Stimulated activated CD8-positive, alpha-beta memory T cell treated with anti-CD3 and anti-CD28 coated beads, Interleukin-15, amount 100 ng/mL, for 4 hours (primary cell): ENCODE results near the gene KIF16B.
"Not testable (repeated sequence)": the region's sequence is repeated elsewhere in the genome, so short reads cannot be mapped to it uniquely, and the experiment has no call there.

Experiments
- DNase-seq, 2 donors: peaks; one replicate each; pipeline ENCODE4 v3.0.0-alpha.2; 2020; ENCODE audit warnings: low read depth in 2 of 2

The KIF16B gene

DNA sequence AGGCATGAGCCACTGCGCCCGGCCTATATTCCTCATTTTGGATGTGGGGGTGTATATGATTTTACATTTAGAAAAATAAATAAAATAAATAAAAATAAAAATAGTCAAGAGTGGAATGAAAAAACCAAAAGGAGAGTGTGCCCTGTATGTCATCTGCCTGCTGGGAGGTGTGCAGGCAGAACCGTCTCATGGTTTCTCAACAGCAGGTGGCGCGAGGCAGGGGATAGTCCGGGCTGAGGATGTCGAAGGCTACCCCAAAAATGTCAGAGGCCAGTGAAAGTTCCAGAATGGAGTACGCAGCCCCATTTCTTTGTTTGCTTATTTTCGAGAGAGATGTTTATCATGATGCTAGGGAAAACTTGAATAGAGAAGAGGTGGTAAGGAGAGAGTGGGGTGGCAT lies 16.4 kb upstream of the KIF16B start:
- no peak for DNase-seq

DNA sequence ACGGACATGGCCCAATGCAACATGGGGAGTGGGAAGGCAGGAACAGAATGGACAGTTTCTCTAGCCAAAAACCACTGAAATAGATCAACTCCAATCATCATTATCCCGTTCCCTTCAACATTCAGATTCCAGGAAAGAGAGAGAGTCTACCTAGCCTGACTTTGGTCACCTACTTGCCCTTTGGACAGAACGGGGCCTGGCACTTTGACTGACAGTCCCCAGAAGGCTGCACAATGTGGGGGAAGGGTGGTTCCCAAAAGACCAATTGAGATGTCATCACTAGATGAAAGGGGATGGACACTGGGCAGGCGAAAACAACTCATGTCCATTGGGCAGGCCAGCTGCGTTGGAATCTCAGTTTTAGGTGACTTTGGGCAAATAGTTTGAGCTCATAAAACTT lies 15.0 kb upstream of the KIF16B start:
- DNase-seq, result no peak

DNA sequence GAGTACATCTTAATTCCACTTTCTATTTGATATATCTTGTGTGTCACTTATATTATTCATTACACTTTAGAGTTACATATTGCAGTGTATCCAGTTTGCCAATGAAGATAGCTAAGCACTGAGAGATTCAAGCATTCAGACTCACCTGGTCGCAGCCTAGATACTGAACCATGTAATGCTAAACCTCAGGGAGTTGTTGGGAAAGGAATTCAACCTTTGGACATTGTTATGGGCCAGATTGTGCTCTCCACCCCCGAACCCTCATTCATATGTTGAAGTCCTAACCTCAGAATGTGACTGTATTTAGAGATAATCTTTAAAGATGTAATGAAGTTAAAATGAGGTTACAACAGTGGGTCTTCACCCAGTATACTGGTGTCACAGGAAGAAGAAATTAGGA lies 13.8 kb upstream of the KIF16B start:
- DNase-seq, result no peak

DNA sequence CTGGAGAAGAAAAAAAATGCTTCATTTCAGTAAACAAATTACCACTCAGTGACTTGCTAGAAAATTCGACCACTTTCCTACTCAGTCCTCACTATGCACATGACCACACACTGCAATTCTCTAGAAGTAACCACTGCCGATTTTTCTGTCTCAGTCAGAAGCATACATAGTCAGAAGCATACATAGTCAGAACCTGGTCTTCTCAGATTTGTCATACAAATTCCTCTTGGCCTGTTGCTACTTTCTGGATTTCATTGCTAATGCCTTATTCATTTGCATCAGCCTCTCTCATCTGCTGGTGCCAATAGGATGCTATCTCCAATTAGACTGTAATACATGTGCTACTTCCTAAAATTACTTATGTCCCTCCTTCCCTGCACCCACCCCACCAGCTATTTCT lies 10.2 kb upstream of the KIF16B start:
- no peak for DNase-seq

DNA sequence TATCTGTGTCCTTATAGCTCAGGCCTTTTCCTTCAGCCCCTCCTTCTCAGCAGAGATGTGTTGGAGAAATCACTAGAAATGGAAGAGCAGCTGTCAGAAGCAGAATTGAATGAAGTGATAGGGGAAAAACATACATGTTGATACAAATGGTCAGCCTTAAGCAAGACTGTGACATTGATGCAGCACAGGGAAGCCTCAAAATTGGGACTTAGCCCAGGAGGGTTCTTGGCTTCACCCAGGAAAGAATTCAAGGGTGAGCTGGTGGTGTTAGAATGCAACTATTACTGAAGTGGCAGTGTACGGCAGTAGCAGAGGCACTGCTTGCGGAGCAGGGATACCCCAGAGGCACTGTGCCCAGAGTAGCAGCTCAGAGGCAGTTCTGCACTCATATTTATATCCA lies 8.0 kb upstream of the KIF16B start:
- no peak for DNase-seq

DNA sequence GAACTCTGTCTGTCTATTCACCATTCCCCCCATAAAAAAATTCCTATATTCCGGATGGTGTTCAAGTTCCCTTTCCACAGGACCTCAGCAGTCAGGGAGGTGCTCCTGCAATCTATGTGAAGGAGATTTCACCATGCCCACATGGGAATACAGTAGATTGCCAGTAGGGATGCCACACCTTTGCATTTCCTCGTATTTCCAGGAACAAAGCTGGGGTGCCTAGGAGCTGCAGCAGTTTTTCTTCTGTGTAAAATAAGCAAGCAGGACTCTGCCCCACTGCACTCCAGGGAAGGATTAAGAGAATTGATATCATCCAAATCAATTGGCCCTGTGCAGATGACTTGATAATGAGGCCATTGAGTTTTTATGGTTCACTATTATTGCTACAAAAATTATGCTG lies 7.4 kb upstream of the KIF16B start:
- DNase-seq, result no peak

DNA sequence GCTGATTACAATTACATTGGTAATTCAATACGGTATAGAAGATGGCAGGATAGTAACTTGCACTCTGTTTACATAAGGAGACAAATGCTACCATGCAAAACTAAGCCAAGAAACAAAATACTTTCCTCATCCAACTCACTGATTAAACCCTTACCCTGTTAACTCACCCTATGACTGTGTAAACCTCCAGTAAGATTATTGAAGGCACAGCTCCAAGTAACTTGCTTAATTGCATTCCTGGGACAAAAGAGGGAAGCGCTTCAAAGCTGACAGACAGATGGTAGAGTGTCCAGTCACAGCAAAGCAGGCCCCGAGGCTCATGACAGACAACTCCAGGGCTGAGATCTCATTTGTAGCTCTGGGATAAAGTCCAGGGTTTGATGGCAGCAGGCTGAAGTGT lies 6.9 kb upstream of the KIF16B start:
- no peak for DNase-seq

DNA sequence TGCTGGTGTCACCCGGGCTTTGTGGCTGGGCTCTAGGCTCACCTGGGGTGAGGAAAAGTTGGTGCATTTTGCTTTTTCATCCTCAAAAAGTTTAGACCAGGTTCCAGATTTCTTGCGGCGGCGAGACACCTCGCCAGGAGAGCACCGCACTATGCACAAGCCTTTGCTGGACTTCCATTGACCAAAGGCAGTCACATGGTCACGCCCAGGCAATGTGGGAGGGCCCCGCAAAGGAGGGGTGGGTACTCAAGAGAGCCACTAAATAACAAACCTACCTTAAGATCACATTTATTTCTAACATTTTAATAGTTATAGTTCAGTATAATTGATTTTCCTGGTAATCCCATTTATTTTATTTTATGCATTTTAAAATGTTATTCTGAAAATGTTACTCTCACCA lies 3.0 kb upstream of the KIF16B start:
- DNase-seq, result no peak

DNA sequence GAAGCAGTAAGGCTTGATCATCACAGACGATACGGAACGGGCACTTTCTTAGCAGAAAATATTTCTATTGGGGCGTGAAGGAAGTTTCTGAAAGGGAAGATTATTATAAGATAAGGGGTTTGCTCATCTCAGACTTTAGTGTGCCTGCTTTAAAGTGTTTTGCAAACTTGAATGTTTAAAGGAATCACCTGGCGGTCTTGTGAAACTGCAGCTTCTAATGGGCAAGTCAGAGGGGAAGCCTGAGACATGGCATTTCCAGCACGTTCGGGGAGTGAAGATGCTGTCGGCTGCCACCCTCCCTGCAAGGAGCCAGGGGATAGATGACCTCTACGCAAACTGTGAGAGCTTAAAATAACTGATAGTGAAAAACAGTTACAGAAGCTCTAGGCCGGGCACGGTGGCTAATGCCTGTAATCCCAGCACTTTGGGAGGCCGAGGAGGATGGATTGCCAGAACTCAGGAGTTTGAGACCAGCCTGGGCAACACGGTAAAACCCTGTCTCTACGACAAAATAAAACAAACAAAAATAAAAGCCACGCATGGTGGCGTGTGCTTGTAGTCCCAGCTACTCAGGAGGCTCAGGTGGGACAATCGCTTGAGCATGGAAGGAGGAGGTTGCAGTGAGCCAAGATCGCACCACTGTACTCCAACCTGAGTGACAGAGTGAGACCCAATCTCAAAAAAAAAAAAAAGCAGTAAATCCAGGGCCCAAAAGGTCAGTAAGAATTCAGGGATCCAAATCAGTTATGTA lies 2.3 kb upstream of the KIF16B start:
- DNase-seq, result no peak

DNA sequence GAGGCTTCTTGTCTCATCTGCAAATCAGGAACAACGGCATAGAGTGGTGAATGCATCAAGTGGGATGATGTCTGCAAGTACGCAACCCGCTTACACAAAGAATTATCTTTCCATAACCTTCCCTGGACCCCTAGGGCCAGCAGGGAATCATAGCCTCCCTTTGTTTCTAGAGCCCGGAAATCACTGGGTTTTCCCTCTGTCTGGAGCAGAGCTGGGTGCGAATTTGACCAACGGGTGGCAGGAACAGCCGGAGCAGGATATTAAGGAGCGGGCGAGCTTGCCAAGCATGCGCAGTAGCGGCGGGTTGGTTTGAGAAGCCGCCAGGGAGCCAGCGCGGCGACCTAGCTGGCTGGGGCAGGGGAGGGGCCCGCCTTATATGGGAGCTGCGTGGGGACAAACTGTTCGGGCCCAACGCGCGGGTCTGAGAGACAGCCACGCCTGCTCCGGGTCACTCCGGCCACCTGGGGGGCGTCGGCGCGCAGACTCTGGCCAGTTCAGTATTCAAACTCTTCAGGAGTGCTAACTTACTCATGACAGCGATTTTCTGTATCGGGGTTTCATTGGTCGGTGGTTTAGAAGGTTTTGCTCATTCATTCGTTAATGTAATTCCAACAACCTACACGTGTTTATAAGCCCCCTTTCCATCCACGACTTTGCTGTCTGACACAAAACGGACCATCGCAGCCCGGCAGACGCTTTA lies 1.6 kb upstream of the KIF16B start:
- peak; percentile 54 to 61 for DNase-seq

DNA sequence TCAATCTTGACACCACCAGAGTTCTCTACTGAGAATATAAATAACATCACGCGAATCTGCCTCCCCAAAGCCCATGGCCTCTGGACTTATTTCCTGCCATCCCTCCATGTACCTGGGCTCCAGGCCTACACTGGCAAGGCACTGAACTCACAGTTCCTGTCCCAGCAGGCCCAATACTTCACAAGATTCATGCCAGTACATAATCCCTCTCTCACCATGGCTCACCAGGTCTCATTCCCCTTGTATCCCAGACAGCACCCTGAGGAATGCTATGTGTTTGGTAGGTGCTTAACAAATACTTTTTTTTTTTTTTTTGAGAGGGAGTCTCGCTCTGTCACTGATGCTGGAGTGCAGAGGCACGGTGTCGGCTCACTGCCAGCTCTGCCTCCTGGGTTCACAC lies 1.9 kb downstream of the KIF16B start:
- no peak for DNase-seq

DNA sequence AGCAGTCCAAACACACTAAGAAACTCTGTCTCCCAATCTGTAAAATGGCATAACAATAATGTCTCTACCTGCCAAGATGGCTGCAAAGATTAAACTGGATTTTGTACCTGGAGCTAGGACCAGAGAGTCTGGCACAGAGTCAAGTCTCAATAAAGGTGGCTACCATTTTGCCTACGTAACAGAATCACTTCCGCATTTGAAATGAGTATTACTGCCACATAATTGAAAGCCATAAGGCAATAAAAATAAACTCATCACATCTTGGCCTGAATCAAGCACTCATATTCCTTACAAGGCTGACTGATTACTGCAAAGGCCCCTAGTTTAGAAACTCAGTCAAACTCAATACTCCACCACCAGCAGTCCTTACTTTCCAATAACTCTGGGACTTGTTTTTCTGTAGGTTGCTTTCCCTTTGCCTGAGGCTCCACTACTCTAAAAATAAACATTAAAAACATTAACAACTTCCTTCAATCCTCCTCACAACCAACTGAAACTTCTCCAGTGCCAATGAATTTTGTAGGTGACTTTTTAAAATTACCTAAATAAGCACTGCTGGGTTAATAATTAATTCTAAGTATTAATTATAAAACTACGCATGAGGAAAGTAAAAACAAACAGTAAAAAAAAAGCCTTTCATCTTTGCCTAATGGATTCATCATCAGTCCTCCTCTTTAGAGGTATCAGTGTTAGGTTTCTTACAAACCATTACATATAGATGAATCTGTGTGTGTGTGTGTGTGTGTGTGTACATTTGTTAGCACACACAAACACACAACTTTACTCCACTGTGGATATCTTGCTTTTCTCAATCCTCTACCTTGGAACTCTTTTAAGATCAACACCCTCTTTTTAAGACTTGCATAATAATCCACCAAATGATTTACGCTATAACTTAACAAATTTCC lies 3.7 kb downstream of the KIF16B start:
- no peak for DNase-seq

DNA sequence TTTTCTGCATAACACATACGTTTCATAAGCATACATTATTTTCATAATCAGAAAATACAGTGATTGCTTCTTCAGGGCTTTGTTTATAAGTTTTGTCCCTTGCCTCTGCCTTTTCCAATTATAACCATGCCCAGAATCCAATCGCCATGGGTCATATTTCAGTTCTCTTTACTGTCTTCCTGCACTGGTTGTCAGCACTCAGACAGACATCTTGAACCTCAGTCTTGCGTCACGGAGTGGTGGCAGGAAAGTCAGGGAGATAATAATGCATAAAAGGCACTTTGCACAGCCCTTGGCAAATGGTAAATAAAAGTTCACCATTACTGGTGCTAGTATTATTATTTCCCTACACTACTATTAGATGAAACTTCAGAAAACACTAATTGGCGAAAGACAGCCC lies 7.2 kb downstream of the KIF16B start:
- no peak for DNase-seq

DNA sequence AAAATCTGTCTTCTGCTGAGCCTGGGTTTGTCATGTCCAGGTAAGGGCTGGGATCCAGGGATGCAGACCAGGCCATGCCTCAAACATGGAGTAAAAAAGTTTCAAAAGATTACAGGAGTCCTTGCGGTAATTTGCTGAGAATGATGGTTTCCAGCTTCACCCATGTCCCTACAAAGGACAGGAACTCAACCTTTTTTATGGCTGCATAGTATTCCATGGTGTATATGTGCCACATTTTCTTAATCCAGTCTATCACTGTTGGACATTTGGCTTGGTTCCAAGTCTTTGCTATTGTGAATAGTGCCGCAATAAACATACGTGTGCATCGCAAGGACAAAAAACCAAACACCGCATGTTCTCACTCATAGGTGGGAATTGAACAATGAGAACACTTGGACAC lies 9.2 kb downstream of the KIF16B start:
- DNase-seq, result not testable (repeated sequence)

DNA sequence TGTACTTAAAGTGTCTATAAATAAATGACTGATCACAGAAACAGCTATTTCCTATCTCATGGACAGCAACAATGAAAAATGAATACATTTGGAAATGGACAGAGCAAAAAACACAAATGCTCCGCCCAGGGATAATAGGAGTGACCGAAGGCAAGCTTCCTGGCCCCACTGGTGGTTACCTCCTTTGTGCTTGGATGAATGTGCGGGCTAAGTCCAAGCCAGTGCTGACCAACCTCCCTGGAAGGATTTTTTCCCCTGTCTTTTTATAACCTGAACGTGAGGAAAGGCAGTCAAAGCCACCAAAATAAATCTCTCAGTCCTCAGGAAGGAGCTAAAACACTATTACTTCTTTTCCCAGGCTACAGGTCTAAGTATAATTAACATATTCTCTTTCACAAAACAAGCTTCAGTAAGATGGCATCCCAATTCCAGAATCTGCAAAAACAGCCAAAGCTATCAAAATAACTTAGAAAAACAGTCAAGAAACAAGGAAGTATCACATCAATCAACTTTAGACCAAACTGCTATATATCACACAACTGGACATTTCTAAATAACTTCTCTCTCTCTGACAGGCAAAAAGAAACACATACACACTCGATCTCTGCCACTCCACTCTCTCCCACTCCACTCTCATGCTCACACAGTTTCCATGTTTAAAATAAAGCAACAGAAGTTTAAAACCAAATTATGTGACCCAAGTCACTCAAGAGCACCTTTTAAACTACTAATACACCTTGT lies 10.0 kb downstream of the KIF16B start:
- DNase-seq, result no peak

DNA sequence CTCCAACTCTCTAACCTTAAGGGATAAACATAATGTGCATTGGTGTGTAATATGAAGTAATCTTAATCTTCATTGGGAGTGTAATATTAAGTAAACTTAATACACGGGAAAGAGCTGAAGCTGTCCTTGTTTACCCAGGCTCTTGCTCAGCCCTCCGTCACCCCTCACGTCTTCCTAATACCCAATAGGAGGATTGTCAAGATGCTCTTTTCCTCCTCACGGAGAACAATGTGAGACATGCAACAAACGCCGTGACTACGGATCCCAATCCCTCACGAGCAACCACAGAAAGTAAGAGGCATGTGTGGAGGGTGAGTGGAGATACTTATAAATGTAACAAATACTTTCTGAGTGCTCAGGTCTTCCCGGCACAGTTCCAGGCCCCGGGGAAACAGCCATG lies 11.0 kb downstream of the KIF16B start:
- no peak for DNase-seq

DNA sequence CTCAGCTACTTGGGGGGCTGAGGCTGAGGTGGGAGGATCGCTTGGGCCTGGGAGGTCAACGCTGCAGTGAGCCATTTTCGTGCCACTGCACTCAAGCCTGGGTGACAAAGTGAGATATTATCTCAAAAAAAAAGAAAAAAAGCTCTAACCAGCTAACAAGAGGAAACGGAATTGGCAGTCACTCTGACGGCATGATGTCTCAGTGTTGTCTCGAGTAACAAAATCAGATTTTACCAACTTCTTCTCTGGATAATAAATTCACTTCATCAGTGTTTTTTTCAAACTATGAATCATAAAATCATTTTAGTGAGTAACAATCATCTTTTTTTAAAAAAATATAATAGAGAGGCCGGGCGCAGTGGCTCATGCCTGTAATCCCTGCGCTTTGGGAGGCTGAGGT lies 12.6 kb downstream of the KIF16B start:
- no peak for DNase-seq

DNA sequence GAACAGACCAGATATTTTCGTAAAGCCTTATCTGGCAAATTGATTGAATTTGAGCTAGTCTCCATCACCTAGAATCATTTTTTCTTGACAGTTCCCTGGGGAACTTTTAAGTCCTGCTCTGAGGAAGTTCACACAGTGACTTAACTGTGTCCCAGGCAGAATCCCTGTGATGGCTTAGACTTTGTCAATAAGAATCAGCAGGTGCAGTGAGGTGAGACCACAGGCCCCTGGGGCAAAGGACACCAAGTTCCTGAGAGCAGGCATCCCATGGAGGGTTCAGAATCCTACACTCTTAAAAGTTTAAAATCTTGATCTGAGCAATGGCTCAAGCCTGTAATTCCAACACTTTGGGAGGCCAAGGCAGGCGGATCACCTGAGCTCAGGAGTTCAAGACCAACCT lies 13.0 kb downstream of the KIF16B start:
- DNase-seq, result no peak

DNA sequence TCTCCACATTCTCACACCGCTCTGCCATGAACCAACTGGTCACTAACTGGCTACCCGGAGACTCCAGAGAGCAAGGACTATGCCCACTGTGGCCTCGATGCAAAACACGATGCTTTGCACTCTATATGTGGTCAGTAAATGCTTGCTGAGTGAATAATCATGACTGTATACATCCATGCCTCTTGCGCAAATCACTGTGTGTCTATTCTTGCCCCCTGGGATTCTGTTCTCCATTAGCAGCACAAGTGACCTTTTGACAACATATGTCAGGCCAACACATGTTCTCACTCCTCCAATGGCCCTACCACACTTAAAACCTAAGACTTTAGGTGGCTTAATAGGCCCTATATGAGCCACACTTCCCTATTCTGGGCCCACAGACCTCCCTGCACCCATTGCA lies 16.9 kb downstream of the KIF16B start:
- DNase-seq, result no peak

DNA sequence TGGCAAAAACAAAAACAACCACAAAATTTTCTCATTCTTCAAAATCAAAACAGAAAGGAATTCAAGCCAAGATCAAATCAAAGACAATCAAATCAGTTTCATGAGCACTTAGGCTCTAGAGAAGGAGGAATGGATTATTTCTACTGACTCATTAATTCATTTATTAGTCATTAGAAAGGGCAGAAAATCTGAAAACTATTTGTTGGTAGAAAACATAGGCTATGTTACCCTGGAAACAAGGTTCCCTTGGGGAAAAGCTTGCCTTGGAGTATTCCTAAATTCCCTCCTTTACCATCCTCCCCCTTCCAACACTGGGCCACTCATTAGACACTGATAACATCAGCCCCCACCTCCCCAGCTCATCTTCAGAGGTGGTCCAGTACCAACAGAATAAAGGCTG lies 17.5 kb downstream of the KIF16B start:
- no peak for DNase-seq

DNA sequence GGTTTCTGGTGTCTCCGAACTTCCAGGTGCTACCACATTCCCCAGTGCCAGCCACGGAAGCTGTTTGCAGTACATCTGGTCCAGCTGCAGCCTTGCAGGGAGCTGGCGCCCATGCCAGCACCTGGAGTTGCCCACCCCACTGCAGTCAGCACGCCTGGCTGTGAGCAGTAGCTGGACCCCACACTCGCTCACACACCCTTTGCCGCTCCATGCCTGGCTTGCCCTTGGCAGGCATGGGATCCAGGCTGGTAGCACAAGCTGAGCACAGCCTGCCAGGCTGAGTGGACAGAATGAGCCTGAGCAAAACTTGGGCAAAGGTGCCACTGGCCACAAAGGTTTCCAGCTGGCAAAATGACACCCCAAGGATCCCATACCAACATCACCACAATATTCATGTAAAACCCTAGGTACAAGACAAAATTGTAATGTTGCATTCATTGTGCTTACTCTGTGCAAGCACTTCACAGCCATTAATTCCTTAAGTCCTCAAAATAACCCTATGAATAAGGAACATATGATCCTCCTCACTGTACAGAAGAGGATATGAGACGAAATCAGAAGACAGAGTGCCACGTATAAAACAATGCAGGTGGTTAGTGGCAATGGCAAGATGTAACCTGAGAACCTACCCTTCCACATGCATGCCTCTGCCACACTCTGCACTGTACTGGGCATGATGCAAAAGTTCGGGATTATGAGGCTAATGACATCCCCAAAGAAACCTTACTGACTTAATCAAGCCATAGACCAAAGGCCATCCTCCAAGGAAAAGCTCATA lies 18.3 kb downstream of the KIF16B start:
- DNase-seq, result no peak
